Kidney capillary endothelial cell (primary cell): ENCODE measurements around the gene ITGAV.
A peak's percentile ranks its signal among the peaks of the same experiment; 100 is the strongest.

Source experiments
- DNase-seq: peaks from one replicate; pipeline ENCODE4 v3.0.0-alpha.2; 2018; ENCODE audit warnings: low spot score

ITGAV gene

DNA sequence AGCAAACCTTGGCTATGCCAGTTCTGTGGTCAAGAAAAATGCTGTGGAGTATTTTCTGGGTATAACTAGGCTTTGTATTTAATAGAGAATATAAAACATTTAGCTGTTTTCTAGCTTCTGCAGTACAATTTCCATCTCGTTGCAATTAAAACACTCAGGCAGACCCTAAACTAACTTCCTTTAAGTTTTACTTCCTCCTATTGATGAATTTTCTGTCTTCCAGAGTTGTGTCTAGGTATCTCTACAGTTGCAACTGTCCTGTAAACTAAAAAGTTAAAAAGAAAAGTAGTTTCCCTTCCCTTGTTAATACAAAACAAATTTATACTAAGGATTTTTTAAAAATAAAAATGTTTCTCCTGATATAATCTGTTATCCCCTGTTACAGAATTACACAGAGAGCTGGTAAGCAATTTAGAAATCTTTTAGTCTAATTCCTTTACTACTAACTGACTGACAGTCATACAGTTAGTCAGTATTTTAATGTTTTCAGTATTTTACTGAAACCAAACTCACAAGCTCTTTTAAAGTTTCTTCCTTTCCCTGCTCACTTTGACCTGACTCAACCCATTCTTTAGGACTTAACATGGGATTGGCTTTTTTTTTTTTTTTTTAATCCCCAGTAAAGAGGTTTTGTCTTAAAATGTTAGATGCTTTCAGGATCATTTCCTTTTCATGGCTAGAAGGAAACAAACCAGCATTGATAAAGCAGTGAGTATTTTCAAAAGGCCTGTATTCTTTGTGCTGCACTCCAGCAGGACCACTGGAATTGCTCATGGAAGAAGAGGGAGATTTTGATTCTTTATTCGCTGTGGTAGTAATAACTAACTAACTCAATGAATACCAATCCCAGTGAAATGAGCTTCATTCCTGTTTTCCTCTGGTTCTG is 22.9 kb downstream of the ITGAV start:
- no peak for DNase-seq

DNA sequence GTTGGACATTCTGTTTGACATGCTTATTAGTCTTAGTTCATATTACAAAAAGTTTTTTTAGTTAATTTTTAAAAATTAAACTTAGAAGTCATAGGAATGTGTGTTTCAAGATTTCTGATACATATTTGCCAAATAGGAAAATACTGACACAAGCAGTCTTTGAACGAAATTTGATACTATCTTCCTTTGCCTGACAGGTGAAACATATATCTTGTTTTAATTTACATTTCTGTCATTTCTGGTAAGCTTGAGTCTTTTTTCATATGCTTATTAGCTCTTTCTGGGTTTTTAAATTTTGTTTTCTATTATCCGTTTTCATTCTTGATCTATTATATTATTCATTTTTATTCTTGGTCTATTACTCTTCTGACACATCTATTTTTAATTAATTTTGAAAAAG is 24.5 kb downstream of the ITGAV start:
- no peak for DNase-seq

DNA sequence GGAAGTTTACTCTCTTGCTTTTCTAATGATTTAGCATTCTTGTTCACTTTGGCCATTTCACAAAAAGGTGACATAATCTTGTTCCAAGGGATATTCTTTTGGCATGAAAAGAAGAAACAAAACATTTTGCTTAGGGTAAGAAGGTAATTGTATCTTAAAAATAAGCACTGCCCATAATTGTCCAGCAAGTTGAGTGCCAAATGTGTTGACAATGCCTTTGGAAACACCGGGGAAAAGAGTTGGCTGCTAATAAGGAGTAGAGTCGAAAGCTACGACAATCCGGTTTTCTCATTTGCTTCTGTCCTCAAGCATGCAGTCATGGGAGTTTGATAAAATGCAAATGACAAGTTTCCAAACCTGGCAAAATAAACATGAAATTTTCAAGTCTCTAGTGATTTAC is 27.3 kb downstream of the ITGAV start:
- no peak for DNase-seq

DNA sequence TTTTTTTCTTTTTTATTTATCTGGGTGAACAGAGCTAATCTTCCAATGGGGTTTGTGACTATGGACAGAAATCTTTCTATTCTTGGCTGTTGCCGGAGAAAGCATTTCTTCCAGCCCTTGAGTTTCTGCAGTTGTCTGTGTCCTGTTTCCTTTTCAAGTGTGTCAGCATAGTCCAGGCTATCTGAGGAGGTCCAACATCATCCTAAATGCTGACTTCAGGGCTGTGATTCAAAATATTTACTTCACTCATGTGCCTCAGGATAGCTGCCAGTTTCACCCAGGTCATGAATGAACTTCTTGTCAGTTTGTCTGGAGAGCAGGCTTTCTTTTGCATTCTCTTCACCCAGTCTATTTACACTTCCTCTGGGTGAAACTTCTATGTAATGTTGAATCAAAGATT is 27.9 kb downstream of the ITGAV start:
- no peak for DNase-seq

DNA sequence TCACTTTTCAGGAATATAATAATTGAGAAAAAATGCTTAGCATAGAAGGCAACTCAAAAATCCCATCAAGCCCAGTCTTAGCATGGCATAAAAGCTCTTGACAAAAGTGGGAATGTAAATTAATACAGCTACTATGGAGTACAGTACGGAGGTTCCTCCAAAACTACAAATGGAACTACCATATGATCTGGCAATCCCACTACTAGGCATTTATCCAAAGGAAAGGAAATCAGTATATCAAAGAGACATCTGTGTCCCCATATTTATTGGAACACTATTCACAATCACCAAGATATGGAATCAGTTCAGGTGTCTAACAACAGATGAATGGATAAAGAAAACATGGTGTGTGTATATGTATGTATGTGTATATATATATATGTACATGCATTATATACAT is 28.8 kb downstream of the ITGAV start:
- no peak for DNase-seq

DNA sequence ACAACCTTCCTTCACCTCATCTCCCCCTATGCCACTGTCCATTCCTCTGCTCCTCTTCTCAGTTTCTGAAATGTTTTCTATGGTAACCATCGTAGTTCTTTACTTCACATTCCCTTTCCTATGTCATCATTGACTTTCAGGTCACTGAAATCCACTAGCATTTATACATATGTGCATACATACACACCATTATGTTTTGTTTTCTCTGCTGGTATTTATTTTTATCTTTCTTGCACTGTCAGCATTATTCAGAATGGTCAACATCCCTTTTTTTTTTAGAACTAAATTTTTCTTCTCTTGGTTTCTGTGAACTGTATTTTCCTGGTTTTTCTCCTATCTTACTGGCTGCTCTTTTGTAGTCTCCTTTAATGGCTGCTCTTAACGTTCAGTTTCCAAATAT is 33.2 kb downstream of the ITGAV start:
- no peak for DNase-seq

DNA sequence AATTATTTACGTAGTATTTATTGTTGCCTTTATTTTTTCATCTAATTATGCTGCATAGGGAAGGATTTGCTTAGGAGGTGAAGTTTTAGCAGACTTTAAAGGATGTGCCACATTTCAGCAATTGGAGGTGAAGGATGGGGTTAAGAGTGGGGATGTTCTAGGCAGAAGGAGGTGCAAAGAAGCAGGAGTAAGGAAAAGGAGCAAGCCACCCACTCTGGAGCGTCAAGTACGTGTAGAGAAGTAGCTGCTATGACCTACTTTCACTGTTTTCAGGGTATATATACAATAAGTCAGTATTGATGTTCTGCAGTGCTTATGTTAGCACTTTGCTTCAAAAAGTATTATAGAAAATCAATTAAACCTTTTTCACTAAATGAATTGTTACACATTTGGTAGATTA is 34.4 kb downstream of the ITGAV start:
- DNase-seq: no peak

DNA sequence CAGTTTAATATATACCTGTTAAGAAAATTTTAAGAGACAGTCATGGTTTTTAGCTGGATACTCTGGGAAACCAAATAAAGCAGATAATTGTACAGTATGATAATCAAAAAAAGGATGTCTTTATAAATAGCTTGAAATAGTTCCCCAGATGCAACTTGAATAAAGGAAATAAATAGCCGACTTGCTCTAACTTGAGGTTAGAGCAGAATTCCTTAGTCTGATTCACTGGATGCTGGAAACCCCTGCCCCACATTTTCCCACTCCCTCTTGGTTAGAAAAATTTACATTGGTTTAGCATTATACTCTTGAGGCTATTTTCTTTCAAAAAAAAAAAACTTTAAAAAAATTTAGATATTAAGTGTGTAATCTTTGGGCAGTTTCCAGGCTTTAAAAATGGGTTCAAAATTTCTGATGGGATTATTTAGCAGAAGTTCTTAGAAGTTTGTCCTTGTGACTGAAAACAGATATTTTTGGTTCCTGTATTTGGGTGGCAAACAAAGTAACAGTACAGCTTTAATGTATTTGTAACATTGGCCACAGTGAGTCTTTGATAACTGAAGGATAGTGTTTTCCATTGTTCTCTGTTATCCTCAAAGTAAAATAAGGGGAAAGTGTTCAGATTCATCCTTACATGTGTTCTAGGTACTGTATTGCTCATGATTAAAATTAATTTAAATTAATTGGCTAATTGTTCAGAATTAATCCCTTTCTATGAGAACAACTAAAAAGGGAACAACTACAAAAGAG is 39.6 kb downstream of the ITGAV start:
- no peak for DNase-seq

DNA sequence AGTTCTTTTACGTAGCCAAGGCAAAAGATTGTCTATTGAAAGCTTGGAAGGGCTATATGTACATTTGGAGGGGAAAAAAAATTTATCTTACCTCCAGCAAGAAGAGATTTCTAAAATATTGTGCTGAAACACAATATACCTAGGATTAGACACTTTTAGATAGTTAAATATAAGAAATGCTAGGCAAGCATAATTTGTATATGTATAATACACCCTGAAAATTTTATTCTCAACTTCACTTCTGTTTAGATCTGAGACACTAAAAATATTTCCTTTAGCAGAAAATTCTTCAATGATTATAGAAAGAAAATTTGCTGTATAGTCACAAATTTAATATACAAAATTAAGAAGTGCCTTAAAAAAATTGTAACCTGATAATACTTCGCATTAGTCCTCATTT is 42.6 kb downstream of the ITGAV start:
- no peak for DNase-seq

DNA sequence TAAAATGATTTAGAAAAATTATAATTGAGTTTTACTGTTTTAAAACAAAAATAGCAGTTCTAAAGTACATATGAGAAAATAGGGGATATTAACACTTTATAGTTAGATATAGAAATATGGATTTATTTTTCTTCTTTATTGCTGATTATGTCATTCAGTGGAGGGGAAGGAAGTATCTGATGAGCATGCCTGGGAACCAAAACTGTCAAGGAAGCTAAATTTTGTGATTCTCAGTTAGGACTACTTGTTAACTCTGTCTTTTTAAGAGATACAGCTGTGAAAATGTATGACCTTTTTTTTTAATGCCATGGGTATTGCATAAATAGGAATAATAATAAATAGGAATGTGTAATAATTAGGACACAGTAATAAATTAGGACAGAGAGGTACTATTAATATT is 44.8 kb downstream of the ITGAV start:
- DNase-seq: no peak

DNA sequence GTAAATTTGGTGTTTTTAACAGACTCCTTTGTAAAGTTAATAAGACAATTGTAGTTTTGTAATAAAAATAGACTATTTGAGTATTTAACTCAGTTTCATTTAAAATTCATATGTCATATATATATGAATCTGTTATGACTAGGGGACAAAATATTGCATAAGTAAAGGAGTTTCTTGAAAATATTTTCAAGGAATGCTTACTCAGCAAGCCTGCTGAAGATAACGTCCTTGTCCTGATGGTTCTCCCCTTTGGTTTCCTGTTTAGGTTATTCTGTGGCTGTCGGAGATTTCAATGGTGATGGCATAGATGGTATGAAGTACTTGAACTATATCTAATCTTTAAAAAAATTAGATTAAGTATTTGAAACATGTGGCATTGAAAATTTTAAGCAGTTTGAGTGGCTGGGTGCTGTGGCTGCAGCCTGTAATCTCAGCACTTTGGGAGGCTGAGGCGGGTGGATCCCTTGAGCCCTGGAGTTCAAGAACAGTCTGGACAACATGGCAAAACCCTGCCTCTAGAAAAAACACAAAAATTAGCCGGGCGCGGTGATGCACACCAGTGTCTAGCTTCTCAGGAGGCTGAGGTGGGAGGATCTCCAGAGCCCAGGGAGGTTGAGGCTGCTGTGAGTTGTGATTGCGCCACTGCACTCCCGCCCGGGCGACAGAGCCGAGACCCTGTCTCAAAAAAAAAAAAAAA is 47.1 kb downstream of the ITGAV start:
- no peak for DNase-seq

DNA sequence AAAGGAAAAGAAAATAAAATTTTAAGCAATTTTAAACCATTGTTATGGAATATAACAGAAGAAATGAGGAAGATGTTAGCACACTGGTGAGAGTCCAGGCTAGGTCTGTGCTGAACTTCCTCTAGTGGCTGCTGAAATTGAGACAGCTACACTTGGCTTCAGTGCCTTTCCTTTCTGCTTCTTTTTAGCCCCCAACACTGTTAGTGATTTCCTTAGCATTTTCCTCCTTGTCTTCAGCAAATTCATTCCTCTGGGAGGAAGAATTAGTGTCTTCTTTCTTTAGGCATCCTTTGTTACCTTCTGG is 47.6 kb downstream of the ITGAV start:
- no peak for DNase-seq

DNA sequence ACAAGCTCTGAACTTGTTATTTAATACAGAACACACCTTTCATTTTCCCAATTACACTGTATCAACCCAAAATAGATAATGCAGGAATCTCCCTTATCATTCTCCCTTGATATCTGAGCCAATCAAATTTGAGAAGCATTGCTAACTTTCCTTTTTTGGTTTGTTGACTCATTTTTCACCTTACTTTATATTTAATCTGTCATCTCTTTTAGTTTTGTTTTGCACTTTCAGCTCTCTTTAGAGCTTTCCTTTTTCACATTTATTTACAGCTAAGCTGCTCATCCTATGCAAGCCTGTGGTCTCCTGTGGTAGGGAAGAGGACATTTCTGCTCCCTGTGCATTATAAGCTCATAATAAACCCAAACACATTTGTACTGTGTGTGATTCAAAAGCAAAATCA is 50.1 kb downstream of the ITGAV start:
- no peak for DNase-seq

DNA sequence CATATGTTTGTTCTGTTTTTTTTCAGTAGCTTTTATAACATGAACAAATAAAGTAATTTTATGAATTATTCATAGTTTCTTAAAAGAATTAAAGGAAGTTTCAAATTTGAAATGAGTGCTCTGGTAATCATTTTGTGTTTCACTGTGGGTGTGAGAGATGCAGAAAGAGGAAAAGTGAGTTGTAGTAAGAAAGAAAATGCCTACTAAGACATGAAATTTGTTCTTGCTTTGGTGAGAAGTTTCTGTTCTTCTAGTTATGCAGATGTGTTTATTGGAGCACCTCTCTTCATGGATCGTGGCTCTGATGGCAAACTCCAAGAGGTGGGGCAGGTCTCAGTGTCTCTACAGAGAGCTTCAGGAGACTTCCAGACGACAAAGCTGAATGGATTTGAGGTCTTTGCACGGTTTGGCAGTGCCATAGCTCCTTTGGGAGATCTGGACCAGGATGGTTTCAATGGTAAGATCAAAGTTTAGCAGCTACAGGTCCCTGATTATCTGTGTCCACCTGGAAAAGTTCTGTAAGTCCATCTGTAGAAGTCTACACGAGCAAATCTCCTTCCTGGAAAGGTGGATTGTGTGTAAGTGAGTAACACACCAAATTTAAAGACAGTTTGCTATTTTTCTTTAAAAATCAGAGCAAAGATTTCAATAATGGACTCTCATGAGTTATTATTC is 51.4 kb downstream of the ITGAV start:
- no peak for DNase-seq

DNA sequence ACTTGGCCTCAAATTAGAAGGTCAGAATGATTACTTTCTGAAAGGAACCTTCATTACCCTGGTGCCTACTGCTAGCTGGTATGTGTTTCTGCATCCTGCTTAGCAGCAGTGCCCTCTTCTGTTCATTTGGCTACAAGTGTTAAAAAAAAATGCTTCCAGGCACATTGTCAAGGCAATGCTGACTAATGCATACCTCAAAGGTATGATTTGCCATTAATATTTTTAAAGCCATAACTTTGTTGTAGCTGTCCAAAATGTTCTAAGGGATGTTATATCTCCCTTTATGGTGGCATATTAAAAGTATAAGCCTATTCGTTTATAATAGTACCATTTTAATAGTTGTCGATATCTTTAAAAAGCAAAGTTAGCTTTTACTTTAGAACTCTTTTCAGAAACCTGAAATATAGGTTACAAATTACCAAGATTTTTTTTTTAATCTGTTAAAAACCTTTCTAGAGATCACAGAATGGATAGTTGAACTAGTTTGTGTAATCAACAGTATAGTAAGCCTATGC is 52.0 kb downstream of the ITGAV start:
- DNase-seq: peak; percentile 75

DNA sequence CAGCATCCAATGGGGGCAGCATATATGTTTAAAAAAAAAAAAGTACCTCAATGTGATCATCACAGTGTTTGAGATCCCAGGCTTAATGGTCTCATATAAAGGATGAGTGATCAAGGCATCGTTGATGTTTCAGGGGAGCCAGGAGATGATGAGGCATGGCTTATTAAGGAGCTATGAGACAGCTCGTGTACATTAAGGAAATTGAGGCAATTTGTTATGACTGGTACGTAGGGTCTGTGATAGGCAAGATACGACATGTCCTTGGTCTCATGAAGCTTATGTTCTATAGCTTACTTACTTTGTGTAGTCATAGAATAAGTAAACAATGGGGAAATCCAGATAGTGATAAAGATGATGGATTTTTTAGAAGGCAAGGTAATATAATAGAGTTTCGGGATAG is 54.9 kb downstream of the ITGAV start:
- no peak for DNase-seq

DNA sequence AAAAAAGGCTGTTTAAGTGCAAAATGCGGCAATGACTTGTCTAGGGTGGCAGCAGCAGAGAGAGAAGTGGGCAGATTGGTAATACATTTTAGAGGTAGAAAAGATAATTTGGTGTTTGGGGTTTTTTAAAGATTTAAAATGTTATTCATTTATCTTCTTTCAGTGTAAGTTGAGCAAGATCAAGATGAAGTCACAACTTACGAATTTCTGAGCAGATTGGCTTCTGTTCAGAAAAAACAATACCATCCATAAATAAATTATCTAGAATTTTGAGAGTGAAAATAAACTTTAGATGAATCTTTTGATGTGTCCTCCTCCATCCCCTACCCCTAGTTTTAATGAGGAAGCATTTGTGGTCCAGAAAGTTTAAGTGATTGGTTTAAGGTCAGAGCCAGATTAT is 56.1 kb downstream of the ITGAV start:
- DNase-seq: no peak

DNA sequence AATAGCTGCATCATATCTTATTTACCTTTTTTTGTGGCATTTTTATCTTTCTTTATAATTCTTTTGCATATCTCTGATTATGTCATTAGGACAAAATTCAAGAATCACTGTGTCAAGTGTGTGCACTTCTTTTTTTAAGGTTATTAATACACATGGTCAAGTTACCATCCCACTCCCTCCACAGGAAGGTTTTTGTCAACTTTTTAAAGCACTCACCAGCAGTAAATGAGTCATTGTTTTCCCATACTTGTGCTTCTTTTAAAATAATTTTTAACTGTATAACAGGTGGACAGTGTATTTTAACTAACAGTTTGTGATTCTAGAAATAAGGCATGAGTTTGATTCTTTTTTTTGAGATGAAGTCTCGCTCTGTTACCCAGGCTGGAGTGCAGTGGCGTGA is 58.3 kb downstream of the ITGAV start:
- DNase-seq: no peak

DNA sequence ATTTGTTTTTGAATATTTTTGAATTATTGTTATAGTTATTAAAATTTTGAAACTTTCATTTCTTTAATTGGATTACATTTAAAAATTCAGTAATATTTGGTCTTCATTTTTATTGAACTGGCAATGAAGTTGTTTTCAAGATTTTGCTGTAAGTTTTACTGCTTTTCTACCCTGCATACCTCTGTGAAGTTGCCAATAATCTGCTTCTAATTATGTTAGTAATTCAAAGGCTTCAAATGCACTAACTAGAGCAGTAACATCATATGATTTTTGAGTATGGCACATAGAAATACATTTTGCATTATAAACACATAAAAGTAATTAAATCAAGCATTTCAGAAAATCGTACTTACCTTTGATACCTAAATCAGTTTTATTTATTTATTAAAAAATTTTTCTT is 63.7 kb downstream of the ITGAV start:
- DNase-seq: no peak

DNA sequence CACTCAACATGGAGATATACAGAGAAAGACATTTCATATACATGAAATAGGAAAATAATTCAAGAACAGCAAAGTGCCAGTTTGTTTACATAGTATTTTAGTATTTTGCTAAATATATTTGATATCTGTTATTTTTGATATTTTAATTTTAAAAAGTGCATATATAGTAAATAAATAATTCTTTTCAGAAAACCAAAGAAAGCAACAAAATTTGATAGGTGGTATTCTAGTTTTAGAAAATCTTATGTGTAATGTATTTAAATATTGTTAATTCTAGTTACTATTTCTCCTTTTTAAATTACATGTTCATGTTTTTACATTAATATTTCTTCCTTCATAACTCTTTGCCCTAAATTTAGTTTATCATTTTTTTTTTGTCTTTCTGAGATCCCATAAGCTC is 69.5 kb downstream of the ITGAV start:
- DNase-seq: no peak

DNA sequence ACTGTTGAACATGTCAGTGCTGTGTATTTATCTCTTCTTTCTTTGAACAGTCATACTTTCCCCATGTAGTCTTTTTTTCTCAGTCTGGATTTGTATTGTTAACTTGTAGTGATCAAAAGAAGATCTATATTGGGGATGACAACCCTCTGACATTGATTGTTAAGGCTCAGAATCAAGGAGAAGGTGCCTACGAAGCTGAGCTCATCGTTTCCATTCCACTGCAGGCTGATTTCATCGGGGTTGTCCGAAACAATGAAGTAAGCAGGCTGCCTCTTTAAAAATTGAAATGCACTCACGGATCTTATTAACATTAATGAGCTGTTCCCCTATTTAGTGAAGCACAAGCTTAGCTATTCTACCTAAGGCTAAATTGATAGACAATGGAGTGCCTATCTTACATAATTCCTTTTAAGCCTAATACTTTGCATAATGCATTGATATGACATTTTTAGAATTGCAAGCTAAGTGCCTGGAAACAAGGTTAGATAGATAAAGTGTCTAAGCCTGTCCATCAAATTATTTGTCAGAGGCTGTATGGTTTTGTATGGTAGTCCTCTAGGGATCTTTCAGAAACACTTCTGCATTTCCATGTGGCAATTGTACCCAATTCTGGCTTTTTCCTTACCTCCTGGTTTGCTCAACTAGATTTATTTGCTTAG is 74.7 kb downstream of the ITGAV start:
- DNase-seq: no peak

DNA sequence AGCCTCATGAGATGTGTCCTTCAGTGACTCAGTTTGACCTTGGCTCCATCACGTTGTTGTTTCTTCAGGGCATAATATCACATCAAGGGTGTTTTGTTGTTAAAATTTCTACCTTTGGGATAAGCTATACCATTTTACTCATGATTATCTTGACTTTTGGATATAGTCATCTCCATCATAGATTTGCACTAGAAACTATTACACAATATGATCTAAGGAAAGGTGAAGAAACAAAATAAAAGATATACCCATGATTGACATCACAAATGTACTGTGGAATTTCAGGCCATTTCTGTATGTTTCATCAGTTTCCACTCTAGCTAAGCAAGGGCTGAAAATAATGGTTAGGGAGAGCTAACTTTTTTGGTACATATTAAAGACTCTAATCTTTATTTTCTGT is 79.3 kb downstream of the ITGAV start:
- DNase-seq: no peak
